ES-I3 (cell line): ENCODE data around the gene ZNF326.
A peak's percentile ranks its signal among the peaks of the same experiment; 100 is the strongest.

Experiments
- H3K36me3 ChIP-seq: 2 replicates; pipeline ENCODE4 v1.6.1; 2013; ENCODE audit warnings: mild to moderate bottlenecking, low read length, control low read depth, moderate library complexity; ENCODE audit not compliant: insufficient read depth
- H3K4me1 ChIP-seq: 2 replicates; pipeline ENCODE4 v1.6.1; 2013; ENCODE audit warnings: mild to moderate bottlenecking, control low read depth, low read length; ENCODE audit not compliant: insufficient read depth
- H3K9ac ChIP-seq: 2 replicates; pipeline ENCODE4 v1.6.1; 2013; ENCODE audit warnings: low read depth, mild to moderate bottlenecking, low read length, moderate library complexity
- H3K9me3 ChIP-seq: 2 replicates; pipeline ENCODE4 v1.6.1; 2013; ENCODE audit warnings: mild to moderate bottlenecking, low read length, moderate library complexity; ENCODE audit not compliant: control insufficient read depth, insufficient read depth

ZNF326 gene, protein sequence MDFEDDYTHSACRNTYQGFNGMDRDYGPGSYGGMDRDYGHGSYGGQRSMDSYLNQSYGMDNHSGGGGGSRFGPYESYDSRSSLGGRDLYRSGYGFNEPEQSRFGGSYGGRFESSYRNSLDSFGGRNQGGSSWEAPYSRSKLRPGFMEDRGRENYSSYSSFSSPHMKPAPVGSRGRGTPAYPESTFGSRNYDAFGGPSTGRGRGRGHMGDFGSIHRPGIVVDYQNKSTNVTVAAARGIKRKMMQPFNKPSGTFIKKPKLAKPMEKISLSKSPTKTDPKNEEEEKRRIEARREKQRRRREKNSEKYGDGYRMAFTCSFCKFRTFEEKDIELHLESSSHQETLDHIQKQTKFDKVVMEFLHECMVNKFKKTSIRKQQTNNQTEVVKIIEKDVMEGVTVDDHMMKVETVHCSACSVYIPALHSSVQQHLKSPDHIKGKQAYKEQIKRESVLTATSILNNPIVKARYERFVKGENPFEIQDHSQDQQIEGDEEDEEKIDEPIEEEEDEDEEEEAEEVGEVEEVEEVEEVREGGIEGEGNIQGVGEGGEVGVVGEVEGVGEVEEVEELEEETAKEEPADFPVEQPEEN

DNA sequence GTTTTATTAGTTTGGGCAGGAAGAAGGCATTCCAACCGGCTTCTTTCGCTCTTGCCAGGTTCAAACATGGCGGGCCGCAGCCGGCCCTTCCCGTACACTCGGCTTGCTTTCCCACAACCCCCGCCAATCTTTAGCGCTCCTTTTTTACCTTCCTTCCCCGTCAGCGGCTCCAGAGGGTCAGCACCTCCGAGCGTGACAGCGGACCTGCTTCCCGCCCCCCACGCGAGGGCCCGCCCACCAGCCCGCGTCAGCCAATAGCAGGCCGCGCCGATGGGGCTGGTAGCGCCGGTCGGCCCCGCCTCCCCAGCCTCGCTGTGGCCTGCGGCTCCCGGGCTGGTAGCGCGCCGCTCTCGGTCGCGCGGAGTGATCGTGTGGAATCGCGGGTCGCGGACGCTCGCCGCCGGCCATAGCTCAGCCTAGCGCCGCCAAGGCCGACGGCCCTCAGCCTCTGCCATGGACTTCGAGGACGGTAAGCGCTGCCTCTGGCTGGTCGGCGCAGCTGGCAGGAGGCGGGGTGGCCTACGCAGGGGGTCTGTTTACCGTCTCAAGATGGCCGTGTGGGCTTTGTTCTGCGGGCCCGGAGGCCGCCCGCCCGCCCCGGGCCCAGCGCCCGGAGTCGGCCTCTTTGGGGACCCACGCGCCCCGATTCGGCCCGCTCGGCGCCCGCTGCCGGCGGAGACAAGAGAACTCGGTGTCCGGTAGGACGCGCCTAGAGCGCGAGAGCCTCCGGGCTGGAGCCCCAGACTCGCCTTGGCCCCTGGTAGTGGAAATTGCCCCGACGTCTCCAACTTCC is at the start of gene ZNF326:
TSS of gene ZNF326 (plus strand) at position 306 of the 793 bp plus-strand sequence. CDS start at position 454, 148 bp downstream.
- H3K36me3 ChIP-seq: no peaks in the 10 kb centered on the region
- peaks cover 13% of the 10 kb centered on the region; the same call in 1 of the 2 replicates for H3K4me1 ChIP-seq
- no peaks in the 10 kb centered on the region for H3K9me3 ChIP-seq
- H3K9ac ChIP-seq: peak within 1 kb of the TSS; percentile 94

DNA sequence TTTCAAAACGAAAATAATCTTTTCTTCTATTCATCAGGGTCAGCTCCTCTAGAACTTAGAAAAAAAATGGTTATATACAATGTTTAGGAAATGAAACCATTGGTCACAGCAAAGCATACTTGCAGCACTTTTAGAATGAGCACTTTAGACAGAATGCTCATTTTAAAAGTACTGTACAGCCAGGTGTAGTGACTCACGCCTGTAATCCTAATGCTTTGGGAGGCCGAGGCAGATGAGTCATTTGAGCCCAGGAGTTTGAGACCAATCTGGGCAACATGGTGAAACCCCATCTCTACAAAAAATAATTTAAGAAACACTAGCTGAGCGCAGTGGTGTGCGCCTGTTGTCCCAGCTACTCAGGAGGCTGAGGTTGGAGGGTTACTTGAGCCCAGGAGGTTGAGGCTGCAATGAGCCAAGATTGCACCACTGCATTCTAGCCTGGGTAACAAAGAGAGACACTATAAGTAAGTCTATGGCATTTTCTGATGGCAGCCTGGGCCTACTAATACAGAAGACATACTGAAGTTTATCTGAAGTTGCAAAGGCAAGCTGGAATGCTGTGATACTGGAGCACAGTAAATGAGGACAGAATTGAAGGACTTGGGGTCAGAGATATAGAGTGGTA is 48.9 kb upstream of the ZNF326 start:
- no peak overlapping the region for H3K9ac ChIP-seq
- no peaks in the 10 kb centered on the region for H3K9me3 ChIP-seq
- H3K4me1 ChIP-seq: peaks cover 32% of the 10 kb centered on the region
- H3K36me3 ChIP-seq: no peaks in the 10 kb centered on the region

DNA sequence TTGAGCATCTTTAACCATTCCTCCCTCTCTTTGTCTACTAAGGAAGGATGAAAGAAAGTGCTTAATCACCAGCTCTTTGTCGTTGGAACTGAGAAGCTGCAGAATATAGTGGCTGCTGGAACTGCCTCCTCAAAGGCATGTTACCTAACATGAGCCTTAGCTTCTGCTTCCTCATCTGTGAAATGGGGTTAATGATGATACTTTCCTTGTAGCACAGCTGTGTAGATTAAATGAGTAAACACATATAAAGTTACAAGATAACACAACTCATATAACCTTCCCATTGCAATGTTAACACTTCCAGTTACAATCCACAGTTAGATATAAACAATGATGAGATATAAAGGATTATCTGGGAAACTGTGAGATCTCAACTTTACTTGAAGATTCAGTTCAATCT is 48.4 kb upstream of the ZNF326 start:
- Histone ChIP-seq H3K9ac (no peak overlapping the region), H3K9me3 (no peaks in the 10 kb centered on the region), H3K4me1 (peaks cover 34% of the 10 kb centered on the region), H3K36me3 (no peaks in the 10 kb centered on the region)

DNA sequence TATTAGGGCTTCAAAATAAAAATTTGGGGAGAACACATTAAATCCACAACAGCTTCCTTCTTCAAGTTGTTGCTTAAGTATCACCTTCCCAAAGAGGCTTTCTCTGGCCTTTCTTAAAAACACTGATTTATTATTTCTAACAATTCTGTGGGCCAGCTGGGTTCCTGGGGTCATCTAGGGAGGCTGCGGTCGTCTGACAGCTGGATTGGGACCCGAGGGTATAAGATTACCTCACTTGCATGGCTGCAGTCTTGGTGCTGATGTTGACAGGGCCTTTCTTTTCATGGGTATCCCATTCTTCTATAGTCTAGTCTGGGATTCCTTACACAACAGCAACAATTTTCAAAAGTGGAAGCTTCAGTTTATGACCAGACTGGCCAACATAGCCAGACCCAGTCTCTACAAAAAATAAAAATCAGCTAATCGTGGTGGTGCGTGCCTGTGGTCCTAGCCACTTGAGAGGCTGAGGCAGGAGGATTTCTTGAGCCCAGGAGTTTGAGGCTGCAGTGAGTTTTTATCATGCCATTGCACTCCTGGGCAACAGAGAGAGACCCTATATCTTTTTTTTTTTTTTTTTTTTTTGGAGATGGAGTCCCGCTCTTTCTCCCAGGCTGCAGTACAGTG is 46.1 kb upstream of the ZNF326 start:
- H3K36me3 ChIP-seq: no peaks in the 10 kb centered on the region
- no peaks in the 10 kb centered on the region for H3K9me3 ChIP-seq
- peaks cover 37% of the 10 kb centered on the region for H3K4me1 ChIP-seq
- H3K9ac ChIP-seq: no peak overlapping the region

DNA sequence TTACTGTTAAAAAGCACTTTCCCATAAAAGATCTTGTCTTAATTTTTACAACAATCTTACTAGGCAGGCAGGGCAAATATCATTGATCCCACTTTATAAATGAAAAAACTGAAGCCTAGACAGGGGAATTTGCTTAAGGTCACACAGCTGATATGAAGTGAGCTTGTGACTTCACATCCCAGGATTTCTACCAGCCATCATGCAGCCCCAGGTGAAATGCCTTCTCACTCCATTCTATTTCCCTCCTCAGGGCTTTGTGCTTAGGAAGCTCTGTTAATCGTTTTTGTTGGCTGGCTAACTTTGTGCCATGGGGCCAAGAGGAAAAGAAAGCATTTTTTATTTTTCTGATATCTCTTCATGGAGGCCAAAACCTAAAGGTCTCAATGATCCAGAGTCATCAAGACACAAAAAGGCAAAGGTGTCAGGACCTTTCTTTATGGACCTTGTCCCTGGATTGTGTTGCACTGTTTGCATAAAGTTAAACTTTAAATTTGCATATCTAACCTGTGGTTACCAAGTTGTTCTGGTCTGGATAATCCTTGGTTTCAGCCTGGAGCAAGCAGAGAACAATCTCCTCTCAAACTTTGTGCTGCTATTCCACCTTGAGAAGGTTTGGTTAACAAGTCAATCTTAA is 44.8 kb upstream of the ZNF326 start:
- Histone ChIP-seq H3K9ac (no peak overlapping the region), H3K4me1 (peaks cover 36% of the 10 kb centered on the region), H3K9me3 (no peaks in the 10 kb centered on the region)

DNA sequence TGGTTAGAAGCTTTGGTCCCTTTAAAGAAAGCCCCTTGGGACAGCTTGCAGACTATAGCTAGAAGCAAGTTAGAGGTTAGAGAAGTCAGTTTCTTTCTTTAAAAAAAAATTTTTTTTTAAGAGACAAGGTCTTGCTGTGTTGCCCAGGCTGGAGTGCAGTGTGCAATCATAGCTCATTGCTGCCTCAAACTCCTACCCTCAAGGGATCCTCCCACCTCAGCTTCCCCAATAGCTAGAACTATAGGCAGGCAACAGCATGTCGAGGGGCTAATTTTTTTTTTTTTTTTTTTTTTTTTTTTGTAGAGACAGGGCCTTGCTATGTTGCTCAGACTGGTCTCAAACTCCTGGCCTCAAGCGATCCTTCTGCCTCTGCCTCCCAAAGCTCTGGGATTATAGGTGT is 44.2 kb upstream of the ZNF326 start:
- Histone ChIP-seq H3K9ac (no peak overlapping the region), H3K4me1 (peaks cover 42% of the 10 kb centered on the region), H3K9me3 (no peaks in the 10 kb centered on the region), H3K36me3 (no peaks in the 10 kb centered on the region)

More for the DNA sequence above, 44.8 kb upstream of the ZNF326 start:
- H3K36me3 ChIP-seq: no peaks in the 10 kb centered on the region

DNA sequence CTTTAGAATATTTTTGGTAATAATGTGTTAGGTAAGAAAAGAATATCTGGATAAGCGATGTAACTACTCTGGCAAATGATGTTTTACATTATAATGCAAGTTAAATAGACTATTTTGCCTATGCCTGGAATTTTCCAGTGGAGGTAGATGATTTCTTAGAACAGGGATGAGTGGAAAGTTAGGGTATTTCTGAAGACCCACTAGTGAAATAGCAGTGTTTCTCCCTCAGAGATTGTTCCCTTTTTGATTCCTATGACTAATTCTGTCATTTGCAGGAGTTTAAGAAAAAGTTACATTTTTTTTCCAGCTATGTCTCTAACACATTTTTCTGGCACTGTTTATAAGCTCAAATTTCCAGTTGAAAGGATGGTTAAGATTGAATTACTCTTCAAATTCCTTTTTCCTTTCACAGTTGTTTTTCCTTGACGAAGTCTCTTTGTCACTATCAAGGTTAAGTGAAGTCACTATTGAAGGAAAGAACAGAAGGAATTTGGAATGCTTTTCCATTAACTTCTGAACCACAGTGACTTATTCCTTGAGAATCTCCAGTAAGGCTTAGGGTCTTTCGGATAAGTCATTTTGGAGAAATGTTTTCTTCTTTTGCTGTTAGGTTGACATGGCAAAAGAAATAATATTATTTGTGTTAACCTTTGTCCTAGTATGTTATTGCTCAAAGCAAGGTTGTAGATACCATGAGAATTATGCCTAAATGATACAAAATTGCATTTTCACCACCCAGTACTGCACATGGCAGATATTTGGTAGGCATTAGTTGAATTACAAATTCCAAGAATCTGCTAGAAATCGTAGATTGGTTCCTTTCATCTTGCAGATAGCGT is 42.9 kb upstream of the ZNF326 start:
- Histone ChIP-seq H3K4me1 (peaks cover 48% of the 10 kb centered on the region), H3K36me3 (no peaks in the 10 kb centered on the region), H3K9me3 (no peaks in the 10 kb centered on the region), H3K9ac (no peak overlapping the region)

DNA sequence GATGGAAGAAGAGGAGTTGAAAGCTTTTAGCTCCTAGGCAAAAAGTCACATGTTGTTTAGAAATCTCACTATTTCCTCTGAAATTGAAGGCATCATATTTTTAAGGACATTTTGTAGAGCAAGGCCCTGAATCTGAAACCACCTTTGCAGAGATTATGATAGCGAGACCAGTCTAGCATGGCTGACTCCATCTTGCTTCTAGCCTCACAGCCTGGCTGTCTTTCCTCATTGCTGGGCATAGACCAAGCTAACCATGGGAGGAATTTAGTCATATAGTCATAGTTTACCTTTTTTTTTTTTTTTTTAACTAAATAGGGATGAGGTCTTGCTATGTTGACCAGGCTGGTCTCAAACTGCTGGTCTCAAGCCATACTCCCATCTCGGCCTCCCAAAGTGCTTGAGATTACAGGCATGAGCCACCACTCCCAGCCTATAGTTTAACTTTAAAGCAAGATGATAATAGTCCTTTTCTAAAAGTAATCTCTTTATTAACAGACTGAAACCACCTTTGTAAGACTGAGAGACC is 42.2 kb upstream of the ZNF326 start:
- Histone ChIP-seq H3K9ac (no peak overlapping the region), H3K36me3 (no peaks in the 10 kb centered on the region), H3K4me1 (peaks cover 54% of the 10 kb centered on the region), H3K9me3 (no peaks in the 10 kb centered on the region)

DNA sequence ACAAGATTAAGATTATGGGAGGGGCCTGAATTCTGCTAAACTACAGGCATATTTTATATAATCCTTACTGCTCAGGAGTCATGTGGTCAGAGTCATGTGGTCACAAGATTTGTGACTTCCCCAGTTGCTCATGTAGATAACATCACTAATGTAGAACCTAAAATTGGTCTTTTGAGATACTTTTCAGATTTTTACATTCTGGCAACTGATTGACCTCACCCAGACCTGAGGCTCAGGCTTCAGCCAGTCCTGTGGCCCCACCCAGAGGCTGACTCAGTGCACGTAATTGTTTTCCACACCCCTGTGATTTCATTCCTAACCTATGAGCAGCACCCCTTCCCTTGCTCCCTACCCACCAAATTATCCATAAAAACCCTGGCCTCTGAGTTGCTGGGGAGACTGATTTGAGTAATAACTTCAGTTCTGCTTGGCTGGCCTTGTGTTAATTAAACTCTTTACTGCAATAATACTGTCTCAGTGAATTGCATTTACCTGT is 41.7 kb upstream of the ZNF326 start:
- Histone ChIP-seq H3K36me3 (no peaks in the 10 kb centered on the region), H3K4me1 (peaks cover 54% of the 10 kb centered on the region), H3K9ac (no peak overlapping the region), H3K9me3 (no peaks in the 10 kb centered on the region)

DNA sequence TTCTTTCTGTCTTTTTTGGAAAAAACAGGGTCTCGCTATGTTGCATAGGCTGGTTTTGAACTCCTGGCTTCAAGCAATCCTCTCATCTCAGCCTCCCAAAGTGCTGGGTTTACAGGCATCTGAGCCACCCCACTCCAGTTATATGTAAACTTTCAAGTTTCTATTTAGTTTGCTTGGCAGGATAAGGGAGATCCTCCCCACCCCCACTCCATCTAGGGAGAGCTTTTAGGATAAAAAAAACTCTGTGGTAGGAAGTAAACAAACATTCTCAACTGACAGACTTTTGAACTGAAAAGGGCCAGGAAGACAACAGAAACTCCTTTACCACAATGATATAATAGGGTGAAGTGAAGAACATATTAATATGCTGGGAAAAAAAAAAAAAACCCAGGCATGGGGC is 41.0 kb upstream of the ZNF326 start:
- H3K4me1 ChIP-seq: peaks cover 54% of the 10 kb centered on the region
- H3K36me3 ChIP-seq: no peaks in the 10 kb centered on the region
- no peak overlapping the region for H3K9ac ChIP-seq
- H3K9me3 ChIP-seq: no peaks in the 10 kb centered on the region

DNA sequence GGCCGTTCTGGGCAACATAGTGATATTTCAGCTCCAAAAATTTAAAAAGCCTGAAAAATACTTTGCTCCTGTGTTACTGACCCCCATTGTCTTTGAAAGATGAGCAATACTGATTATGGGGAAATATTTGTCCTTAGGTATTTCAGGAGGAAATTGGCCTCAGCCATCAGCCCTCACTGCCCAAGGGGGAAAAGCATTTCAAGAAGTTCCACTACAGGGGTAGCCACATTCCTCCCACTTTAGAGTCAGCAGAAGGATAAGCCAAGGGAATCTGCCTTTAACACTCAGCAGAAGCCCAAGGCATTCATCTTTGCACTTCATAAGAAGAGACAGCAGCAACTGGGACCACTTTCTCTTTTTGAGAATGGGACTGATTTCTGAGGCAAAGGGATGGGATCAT is 40.5 kb upstream of the ZNF326 start:
- Histone ChIP-seq H3K9ac (no peak overlapping the region; the same call in 1 of the 2 replicates), H3K36me3 (no peaks in the 10 kb centered on the region), H3K4me1 (peaks cover 54% of the 10 kb centered on the region), H3K9me3 (no peaks in the 10 kb centered on the region)

DNA sequence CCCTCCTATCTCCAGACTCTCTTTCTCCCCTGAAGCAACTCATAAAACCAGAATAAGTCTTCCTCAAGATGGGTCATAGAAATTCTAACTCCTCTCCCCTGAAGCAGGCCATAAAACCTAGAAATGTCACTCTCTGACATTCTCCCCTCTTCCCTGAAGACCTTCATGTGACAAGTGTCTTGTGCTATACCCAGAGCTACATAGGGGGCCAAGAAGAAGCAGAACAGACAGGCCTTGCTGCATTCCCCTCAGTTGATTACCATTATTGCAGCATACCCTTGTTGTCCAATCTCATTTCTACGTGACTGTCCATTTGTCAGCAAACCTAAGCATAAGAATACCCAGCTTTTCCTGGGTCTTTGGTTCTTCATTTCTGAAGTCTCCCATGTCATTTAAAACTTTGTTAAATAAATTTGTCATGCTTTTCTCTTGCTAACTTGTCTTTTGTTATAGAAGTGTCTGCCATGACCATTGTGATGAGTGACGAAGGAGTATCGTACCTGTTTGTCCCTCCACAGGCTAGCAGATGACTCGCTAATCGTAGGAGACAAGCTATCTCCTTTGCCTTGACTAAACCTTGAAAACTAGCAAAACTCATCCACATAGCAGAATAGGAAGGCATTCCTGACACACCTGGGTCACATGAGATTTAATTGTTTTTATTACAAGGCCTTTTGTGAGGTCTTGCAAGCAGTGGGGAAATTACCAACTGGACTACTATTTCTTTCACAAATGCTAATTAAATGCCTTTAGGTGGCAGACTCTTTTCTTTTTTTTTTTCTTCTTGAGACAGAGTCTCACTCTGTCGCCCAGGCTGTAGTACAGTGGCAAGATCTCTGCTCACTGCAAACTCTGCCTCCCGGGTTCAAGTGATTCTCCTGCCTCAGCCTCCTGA is 39.4 kb upstream of the ZNF326 start:
- no peak overlapping the region for H3K9ac ChIP-seq
- H3K36me3 ChIP-seq: no peaks in the 10 kb centered on the region
- H3K9me3 ChIP-seq: peaks cover 2% of the 10 kb centered on the region; the same call in 1 of the 2 replicates
- peaks cover 42% of the 10 kb centered on the region for H3K4me1 ChIP-seq
